ENCODE data around the gene RNF181. TPM values are rescaled to one million over a fixed set of nuclear protein-coding genes. Genes with fewer than 3 reads are reported as not detected.
"Not testable (repeated sequence)": the region's sequence is repeated elsewhere in the genome, so short reads cannot be mapped to it uniquely, and the experiment has no call there.

Gene RNF181
- total RNA-seq, 2 experiments from 2014 or later: 96.4 to 97.4 TPM

- no peak overlapping the region for H3K27ac Mint-ChIP-seq
- DNase-seq (no peak), ATAC-seq (ENCODE audit: low read depth) (no peak)
- H3K36me3 Mint-ChIP-seq: peaks cover 10% of the 10 kb centered on the region
- H3K4me1 Mint-ChIP-seq: peaks cover 43% of the 10 kb centered on the region
- POLR2A ChIA-PET: interaction anchor here (0.9 kb wide), 1 partner anchor 18 kb away, joined by 4 read pairs; no protein-coding TSS in a partner anchor
- H3K9me3 Mint-ChIP-seq: no peaks in the 10 kb centered on the region
- no peaks in the 10 kb centered on the region for H3K27me3 Mint-ChIP-seq
- H3K4me3 Mint-ChIP-seq: no peak overlapping the region
These were observed 4.6 kb upstream of the RNF181 start for GRCh38 chr2:85590950-85591349.

DNA sequence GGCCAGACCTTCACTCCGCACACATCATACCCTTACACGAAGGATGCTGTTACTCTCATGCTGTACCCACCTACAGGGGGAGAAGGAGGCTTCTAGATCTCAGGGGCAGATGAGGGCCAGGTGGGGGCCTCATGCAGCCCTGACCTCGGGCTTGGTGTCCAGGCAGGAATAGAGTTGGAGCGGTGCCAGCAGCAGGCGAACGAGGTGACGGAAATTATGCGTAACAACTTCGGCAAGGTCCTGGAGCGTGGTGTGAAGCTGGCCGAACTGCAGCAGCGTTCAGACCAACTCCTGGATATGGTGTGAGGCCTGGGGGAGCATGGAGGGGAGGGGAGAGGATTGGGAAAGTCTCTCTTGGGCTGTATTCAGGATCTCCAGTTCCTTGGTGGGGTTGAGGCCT, 4.0 kb upstream of the RNF181 start:
- H3K27ac Mint-ChIP-seq: no peak overlapping the region
- H3K4me1 Mint-ChIP-seq: peaks cover 42% of the 10 kb centered on the region
- H3K27me3 Mint-ChIP-seq: no peaks in the 10 kb centered on the region
- H3K4me3 Mint-ChIP-seq: no peak overlapping the region
- no peaks in the 10 kb centered on the region for H3K9me3 Mint-ChIP-seq
- peaks cover 10% of the 10 kb centered on the region for H3K36me3 Mint-ChIP-seq
- POLR2A ChIA-PET: interaction anchor here (0.9 kb wide), 1 partner anchor 17 kb away, joined by 4 read pairs; no protein-coding TSS in a partner anchor
- ATAC-seq (ENCODE audit: low read depth) (no peak), DNase-seq (no peak)

DNA sequence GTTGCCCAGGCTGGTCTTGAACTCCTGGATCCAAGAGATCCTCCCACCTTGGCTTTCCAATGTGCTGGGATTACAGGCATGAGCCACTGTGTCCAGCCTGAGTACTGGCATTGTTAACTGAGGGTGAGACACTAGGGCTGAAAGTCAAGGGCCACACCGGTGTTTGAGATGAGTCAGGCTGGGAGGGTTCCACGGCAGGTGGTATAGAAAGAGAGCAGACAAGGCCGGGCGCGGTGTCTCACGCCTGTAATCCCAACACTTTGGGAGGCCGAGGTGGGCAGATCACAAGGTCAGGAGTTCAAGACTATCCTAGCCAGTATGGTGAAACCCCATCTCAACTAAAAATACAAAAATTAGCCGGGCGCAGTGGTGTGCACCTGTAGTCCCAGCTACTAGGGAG, 3.2 kb upstream of the RNF181 start:
- POLR2A ChIA-PET: interaction anchor here (1.1 to 1.8 kb wide), 2 partner anchors 13 to 24 kb away, joined by 4 to 6 read pairs; partner anchors contain the start of gene USP39
- H3K4me3 Mint-ChIP-seq; H3K27me3 Mint-ChIP-seq; H3K36me3 Mint-ChIP-seq; ATAC-seq (ENCODE audit: low read depth); H3K27ac Mint-ChIP-seq; DNase-seq; H3K9me3 Mint-ChIP-seq: not testable (repeated sequence)
- H3K4me1 Mint-ChIP-seq: peaks cover 48% of the 10 kb centered on the region

DNA sequence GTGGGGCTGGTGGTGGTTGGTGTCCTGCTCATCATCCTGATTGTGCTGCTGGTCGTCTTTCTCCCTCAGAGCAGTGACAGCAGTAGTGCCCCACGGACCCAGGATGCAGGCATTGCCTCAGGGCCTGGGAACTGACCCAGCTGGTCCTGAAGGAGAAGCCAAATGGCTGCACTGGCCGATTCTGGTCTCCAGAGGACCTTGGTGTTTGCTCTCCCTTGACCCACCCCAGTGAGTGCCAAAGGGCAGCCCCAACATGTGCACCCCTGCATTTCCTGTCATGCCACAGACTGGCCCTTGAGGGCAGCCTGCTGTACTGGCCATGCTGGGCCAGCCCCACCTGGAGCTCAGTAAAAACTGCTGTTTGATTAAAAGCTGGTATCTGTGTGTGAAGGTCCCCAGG, 2.5 kb upstream of the RNF181 start:
- Mint-ChIP-seq H3K4me3 (no peak overlapping the region), H3K27ac (no peak overlapping the region), H3K36me3 (peaks cover 10% of the 10 kb centered on the region), H3K27me3 (no peaks in the 10 kb centered on the region), H3K9me3 (no peaks in the 10 kb centered on the region), H3K4me1 (peaks cover 43% of the 10 kb centered on the region)
- no peak for ATAC-seq (ENCODE audit: low read depth)
- POLR2A ChIA-PET: interaction anchor here (1.1 to 4.0 kb wide), 4 partner anchors 13 to 23 kb away, joined by 4 to 37 read pairs (median 5); partner anchors contain the start of genes C2orf68 and USP39
- no peak for DNase-seq

GRCh38 chr2:85594715-85595300, 737 bp upstream of the RNF181 start:
- H3K27ac Mint-ChIP-seq: peak overlapping the region; percentile 93
- DNase-seq (no peak), ATAC-seq (ENCODE audit: low read depth) (no peak)
- POLR2A ChIA-PET: interaction anchor here (0.6 to 4.0 kb wide), 17 partner anchors 7 to 267 kb away, joined by 3 to 44 read pairs (median 6); partner anchors contain the start of genes C2orf68, ELMOD3, GGCX and MAT2A
- H3K4me1 Mint-ChIP-seq: peaks cover 31% of the 10 kb centered on the region
- H3K9me3 Mint-ChIP-seq: no peaks in the 10 kb centered on the region
- H3K27me3 Mint-ChIP-seq: no peaks in the 10 kb centered on the region
- H3K4me3 Mint-ChIP-seq: peak overlapping the region; percentile 95
- H3K36me3 Mint-ChIP-seq: peaks cover 7% of the 10 kb centered on the region

DNA sequence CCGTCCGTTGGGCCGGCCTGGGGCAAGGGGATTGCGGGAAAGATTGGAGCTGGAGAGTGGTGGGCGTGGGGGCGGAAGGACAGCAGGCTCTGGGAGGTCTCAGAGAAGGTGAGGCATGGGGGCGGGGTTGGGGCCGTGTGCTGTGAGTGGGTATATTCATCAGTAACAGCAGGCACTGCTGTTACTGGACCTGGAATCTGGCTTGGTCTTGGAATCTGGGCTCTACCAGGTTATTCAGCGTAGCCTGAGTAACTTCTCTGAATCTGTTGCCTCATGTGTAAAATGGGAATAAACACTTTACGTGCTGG, 435 bp downstream of the RNF181 start:
- Mint-ChIP-seq H3K27ac (peak overlapping the region; percentile 93), H3K36me3 (peaks cover 7% of the 10 kb centered on the region), H3K9me3 (no peaks in the 10 kb centered on the region), H3K27me3 (no peaks in the 10 kb centered on the region), H3K4me1 (peaks cover 26% of the 10 kb centered on the region), H3K4me3 (peak overlapping the region; percentile 95)
- no peak for DNase-seq
- POLR2A ChIA-PET: interaction anchor here (0.7 to 4.0 kb wide), 15 partner anchors 8 to 268 kb away, joined by 3 to 44 read pairs (median 6); partner anchors contain the start of genes C2orf68, GGCX, MAT2A and SH2D6
- ATAC-seq (ENCODE audit: low read depth): peak; percentile 2

DNA sequence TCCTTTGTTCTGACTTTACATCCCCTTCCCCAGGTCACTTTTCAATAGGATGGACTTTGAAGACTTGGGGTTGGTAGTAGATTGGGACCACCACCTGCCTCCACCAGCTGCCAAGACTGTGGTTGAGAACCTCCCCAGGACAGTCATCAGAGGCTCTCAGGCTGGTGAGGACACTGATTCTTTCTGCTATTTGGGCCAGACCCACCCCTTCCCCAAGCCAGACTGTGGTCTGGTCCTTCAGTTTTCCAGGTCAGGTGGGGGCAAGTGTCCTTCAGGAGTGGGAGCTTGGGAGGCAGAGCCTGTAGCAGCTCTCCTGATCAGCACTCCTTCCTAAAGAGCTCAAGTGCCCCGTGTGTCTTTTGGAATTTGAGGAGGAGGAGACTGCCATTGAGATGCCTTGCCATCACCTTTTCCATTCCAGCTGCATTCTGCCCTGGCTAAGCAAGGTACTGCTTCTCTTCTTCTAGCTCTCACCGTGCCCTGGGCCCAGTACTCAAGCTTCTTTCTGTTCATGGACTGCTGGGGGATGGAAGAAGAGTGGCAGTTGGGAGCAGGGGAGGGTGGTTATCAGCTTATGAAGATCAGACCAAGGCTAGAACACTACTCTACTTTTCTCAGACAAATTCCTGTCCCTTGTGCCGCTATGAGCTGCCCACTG, 1.1 kb downstream of the RNF181 start:
- H3K9me3 Mint-ChIP-seq: no peaks in the 10 kb centered on the region
- H3K36me3 Mint-ChIP-seq: peaks cover 5% of the 10 kb centered on the region
- POLR2A ChIA-PET: interaction anchor here (0.8 to 4.0 kb wide), 12 partner anchors 9 to 178 kb away, joined by 3 to 44 read pairs (median 8); partner anchors contain the start of genes C2orf68, MAT2A, SH2D6 and USP39
- no peak for ATAC-seq (ENCODE audit: low read depth)
- H3K27ac Mint-ChIP-seq: peak overlapping the region; percentile 93
- peaks cover 24% of the 10 kb centered on the region for H3K4me1 Mint-ChIP-seq
- no peak for DNase-seq
- no peaks in the 10 kb centered on the region for H3K27me3 Mint-ChIP-seq
- peak overlapping the region; percentile 95 for H3K4me3 Mint-ChIP-seq

GRCh38 chr2:85597241-85597640, 1.7 kb downstream of the RNF181 start:
- no peaks in the 10 kb centered on the region for H3K9me3 Mint-ChIP-seq

GRCh38 chr2:85598594-85599340, 3.2 kb downstream of the RNF181 start:
- Mint-ChIP-seq H3K4me1 (peaks cover 32% of the 10 kb centered on the region), H3K27me3 (no peaks in the 10 kb centered on the region), H3K27ac (no peak overlapping the region), H3K36me3 (peaks cover 6% of the 10 kb centered on the region), H3K9me3 (no peaks in the 10 kb centered on the region), H3K4me3 (no peak overlapping the region)
- no peak for DNase-seq
- POLR2A ChIA-PET: no interaction called here
- no peak for ATAC-seq (ENCODE audit: low read depth)

More at GRCh38 chr2:85597241-85597640, 1.7 kb downstream of the RNF181 start:
- Mint-ChIP-seq H3K4me1 (peaks cover 26% of the 10 kb centered on the region), H3K36me3 (peaks cover 5% of the 10 kb centered on the region), H3K27me3 (no peaks in the 10 kb centered on the region), H3K27ac (peak overlapping the region; percentile 93), H3K4me3 (peak overlapping the region; percentile 95)
- POLR2A ChIA-PET: interaction anchor here (0.8 to 4.0 kb wide), 4 partner anchors 10 to 20 kb away, joined by 4 to 44 read pairs (median 23); partner anchors contain the start of genes C2orf68, VAMP5 and VAMP8
- ATAC-seq (ENCODE audit: low read depth) (no peak), DNase-seq (no peak)

- no peak overlapping the region for H3K27ac Mint-ChIP-seq
- no peaks in the 10 kb centered on the region for H3K9me3 Mint-ChIP-seq
- DNase-seq (no peak), ATAC-seq (ENCODE audit: low read depth) (no peak)
- POLR2A ChIA-PET: interaction anchor here (0.8 to 1.3 kb wide), 2 partner anchors 16 to 38 kb away, joined by 3 read pairs; partner anchors contain the start of gene GGCX
- H3K36me3 Mint-ChIP-seq: peaks cover 6% of the 10 kb centered on the region
- no peaks in the 10 kb centered on the region for H3K27me3 Mint-ChIP-seq
- peaks cover 25% of the 10 kb centered on the region for H3K4me1 Mint-ChIP-seq
- no peak overlapping the region for H3K4me3 Mint-ChIP-seq
These were observed 4.1 kb downstream of the RNF181 start for GRCh38 chr2:85599468-85600234.

GRCh38 chr2:85600235-85600575, 4.7 kb downstream of the RNF181 start:
- H3K27me3 Mint-ChIP-seq: no peaks in the 10 kb centered on the region
- no peak overlapping the region for H3K27ac Mint-ChIP-seq
- H3K9me3 Mint-ChIP-seq: no peaks in the 10 kb centered on the region
- peaks cover 25% of the 10 kb centered on the region for H3K4me1 Mint-ChIP-seq
- no peak for DNase-seq
- no peak for ATAC-seq (ENCODE audit: low read depth)
- POLR2A ChIA-PET: interaction anchor here (0.7 to 2.1 kb wide), 4 partner anchors 12 to 39 kb away, joined by 3 to 8 read pairs (median 4); partner anchors contain the start of genes C2orf68 and GGCX
- H3K4me3 Mint-ChIP-seq: no peak overlapping the region
- H3K36me3 Mint-ChIP-seq: peaks cover 6% of the 10 kb centered on the region

GRCh38 chr2:85600951-85601770, 5.6 kb downstream of the RNF181 start:
- Mint-ChIP-seq H3K36me3 (peaks cover 2% of the 10 kb centered on the region), H3K9me3 (no peaks in the 10 kb centered on the region), H3K27me3 (no peaks in the 10 kb centered on the region), H3K27ac (no peak overlapping the region), H3K4me3 (peak overlapping the region; percentile 75), H3K4me1 (peaks cover 23% of the 10 kb centered on the region)
- POLR2A ChIA-PET: interaction anchor here (0.7 to 2.1 kb wide), 4 partner anchors 11 to 40 kb away, joined by 3 to 8 read pairs (median 4); partner anchors contain the start of genes C2orf68 and GGCX
- DNase-seq (no peak), ATAC-seq (ENCODE audit: low read depth) (no peak)
